AG09319 (cell line): ENCODE results near the gene CDC42EP3.

Experiments
- DNase-seq: peaks from one replicate; pipeline ENCODE4 v3.0.0-alpha.2; 2010; ENCODE audit warnings: low read depth; ENCODE audit errors: extremely low read depth
- TF ChIP-seq, protein P1 (sequence below): IDR thresholded peaks from 2 replicates; pipeline ENCODE4 v1.5.1; 2011; ENCODE audit warnings: low read depth, mild to moderate bottlenecking, inconsistent platforms, low read length, moderate library complexity

Gene CDC42EP3

DNA sequence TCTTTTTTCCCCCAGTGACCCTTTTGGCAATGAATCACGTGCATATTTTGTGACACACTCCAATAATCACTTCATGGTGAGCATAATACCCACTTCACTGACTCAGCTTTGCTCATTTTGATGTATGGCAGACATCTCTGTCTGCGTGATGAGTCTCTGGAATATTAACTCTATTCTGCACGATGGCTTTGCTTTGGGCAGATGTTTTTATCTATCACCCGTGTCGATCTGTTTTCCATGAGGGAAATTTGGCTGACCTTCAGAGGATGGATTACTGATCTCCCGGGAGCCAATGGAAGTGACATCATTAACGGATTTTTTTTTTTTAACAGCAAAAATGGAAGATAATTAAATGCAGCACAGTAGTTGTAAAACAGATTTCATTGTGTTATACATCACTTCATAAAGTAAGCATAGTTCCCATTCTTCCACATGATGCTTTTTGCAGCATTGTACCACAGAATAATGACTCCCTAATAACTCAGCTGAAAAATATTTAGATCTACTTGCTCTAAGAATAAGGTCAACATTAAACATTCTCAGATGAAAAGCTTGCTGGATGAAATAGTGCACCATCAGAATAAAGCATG is 29.8 kb downstream of the CDC42EP3 start:
- peak; percentile 49 for DNase-seq
- TF ChIP-seq, protein P1, sequence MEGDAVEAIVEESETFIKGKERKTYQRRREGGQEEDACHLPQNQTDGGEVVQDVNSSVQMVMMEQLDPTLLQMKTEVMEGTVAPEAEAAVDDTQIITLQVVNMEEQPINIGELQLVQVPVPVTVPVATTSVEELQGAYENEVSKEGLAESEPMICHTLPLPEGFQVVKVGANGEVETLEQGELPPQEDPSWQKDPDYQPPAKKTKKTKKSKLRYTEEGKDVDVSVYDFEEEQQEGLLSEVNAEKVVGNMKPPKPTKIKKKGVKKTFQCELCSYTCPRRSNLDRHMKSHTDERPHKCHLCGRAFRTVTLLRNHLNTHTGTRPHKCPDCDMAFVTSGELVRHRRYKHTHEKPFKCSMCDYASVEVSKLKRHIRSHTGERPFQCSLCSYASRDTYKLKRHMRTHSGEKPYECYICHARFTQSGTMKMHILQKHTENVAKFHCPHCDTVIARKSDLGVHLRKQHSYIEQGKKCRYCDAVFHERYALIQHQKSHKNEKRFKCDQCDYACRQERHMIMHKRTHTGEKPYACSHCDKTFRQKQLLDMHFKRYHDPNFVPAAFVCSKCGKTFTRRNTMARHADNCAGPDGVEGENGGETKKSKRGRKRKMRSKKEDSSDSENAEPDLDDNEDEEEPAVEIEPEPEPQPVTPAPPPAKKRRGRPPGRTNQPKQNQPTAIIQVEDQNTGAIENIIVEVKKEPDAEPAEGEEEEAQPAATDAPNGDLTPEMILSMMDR, result no peak

DNA sequence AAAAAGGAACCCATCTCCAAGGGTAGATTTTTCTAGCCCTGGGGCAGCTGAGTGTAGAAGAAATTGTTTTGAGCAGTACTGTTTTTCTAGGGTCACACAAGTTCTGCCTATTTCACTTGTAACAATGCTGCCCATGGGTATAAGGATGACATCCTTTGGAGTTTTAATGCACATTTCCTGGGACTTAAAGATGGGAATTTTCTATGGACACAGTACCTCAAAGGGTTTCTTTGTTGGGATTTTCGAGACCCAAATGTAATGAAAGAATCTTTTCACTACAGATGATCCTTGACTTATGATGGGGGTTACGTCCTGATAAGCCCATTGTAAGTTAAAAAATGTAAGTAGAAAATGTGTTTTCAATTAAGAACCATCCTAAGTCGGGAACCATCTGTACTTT is 31.8 kb downstream of the CDC42EP3 start:
- TF ChIP-seq, protein P1, result no peak
- no peak for DNase-seq

DNA sequence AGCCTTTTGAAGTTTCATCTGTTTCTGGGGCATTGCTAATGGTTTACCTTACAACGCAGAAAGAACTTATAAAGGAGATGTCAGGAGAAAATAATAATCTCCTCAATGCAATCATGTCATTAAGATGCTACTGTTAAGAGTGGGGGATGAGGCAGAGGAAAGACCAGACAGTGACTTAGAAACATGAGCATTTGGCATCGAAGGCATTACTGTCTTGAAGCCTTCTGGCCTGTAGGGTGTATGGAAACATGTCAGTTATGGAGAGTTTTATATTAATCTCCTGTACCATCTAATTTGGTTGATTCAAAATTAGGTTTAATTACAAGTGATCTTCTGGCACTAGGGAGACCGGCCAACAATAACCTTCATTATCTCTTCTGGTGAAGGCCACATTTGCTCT is 32.5 kb downstream of the CDC42EP3 start:
- no peak for DNase-seq
- TF ChIP-seq, protein P1, result no peak

DNA sequence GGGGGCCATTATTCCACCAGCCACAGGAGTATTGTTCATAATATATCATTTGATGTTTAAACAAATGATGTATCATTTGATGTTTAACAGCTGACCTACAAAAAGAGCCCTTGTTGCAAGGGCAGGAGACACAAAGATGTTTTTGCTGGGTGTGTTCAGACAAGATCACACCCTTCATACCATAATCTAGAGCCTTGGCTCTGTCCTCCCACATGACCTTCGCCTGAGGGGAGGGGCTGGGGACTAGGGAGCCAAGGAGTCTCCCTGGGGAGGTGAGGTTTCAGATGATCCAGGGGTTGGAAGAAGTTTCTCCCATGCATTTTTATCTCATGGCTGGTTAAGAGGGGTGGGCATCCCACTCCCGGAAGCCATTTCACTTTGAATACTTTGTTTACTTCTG is 33.5 kb downstream of the CDC42EP3 start:
- DNase-seq, result no peak
- TF ChIP-seq, protein P1, result no peak

DNA sequence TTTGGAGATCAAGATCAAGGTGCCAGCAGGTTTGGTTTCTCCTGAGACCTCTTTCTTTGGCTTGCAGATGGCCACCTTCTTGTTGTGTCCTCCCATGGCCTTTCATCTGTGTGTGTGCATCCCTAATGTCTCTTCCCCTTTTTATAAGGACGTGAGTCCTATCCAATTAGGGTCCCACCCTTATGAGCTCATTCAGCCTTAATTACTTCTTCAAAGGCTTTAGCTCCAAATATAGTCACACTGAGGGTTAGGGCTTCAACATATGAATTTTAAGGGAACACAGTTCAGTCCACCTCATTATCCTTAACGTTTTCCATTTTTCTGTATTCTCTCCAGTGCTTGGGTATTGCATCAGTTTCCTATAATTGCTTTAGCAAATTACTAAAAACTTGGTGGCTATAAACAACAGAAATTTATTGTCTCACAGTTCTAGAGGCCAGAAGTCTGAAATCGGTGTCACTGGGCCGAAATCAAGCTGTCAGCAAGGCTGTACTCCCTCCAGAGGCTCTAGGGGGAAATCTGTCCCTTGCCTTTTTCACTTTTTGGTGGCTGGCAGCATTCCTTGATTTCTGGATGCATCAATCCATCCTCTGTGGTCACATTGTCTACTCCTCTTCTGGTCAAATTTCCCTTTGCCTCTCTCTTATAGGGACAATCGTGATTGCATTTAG is 34.1 kb downstream of the CDC42EP3 start:
- DNase-seq, result no peak
- TF ChIP-seq, protein P1, result peak; percentile 22

DNA sequence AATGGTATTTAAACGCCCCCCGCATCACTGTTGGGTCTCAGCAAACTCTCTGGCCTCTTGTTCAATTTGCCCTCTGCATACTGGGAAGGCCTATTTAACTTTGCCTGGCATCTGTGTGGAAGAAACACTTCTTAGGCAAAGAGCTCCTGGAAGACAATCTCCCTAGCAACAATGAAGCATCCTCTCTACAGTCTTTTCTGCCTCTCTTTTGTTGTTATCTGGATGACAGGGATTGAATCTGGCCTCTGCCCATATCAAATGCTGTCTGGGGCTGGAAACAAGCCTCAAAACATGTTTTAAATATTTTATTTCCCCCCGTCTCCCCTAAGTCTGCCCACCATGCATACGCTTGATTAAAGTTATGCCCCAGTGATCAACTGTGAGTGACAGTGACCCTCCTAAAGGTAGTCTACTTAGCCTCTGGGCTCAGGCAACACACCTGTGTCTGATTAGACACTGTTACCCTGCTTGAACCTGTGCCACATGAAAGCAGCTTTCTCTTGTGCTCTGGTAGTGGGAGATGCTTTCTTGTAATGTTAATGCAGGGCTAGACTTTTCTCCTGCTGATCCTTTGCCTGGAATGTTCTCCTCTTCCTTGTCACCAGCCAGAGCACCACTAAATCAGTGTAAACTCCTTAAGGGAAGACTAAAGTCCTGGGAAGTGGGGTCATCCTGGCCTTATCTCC is 34.9 kb downstream of the CDC42EP3 start:
- TF ChIP-seq, protein P1, result no peak
- DNase-seq, result no peak
